ENCODE results near the gene HSD17B1. TPM values are rescaled to one million over a fixed set of nuclear protein-coding genes. Genes with fewer than 3 reads are reported as not detected.

Gene HSD17B1
- total and polyA plus RNA-seq, 2 donors (not counting 1 experiment from before 2014, with no cell fraction given), result 0.40 to 2.6 TPM

GRCh38 chr17:42577140-42577531, 24.4 kb downstream of the HSD17B1 start:
- Histone ChIP-seq H3K27me3 (ENCODE audit: control insufficient read depth, insufficient read depth, low read length) (no peaks in the 10 kb centered on the region), H3K4me3 (replicated peaks in 1 of 4; ENCODE audit: control extremely low read depth in 1 of 4, insufficient read depth in 1 of 4, low read depth in 3 of 4, low read length in 4 of 4) (peak overlapping the region; percentile 75 to 93 (median 82)), H3K9ac (ENCODE audit: insufficient read depth, low read length) (peak overlapping the region; percentile 70), H3K79me2 (ENCODE audit: control insufficient read depth, insufficient read depth, low read length) (peaks cover 28% of the 10 kb centered on the region), H4K20me1 (ENCODE audit: control insufficient read depth, extremely low read depth, insufficient read depth, low read length) (no peaks in the 10 kb centered on the region), H3K36me3 (ENCODE audit: control insufficient read depth, insufficient read depth, low read length) (peaks cover 17% of the 10 kb centered on the region), H2AFZ (ENCODE audit: low read length) (no peak overlapping the region), H3K9me3 (ENCODE audit: control insufficient read depth, insufficient read depth, low read depth, low read length) (no peaks in the 10 kb centered on the region), H3K4me2 (ENCODE audit: extremely low read depth, insufficient read depth, low read length) (peak overlapping the region; percentile 77), H3K4me1 (ENCODE audit: control insufficient read depth, extremely low read depth, insufficient read depth, low read length) (peaks cover 6% of the 10 kb centered on the region), H3K27ac (ENCODE audit: insufficient read depth, low read length) (peak overlapping the region; percentile 77)
- TF ChIP-seq EZH2 (IDR thresholded peaks at IDR 0.05; ENCODE audit: low read length, missing control alignments) (no peak), CTCF (conservative IDR thresholded peaks at IDR 0.05 in 1 of 2, IDR thresholded peaks at IDR 0.05 in 1 of 2; ENCODE audit: low read depth in 1 of 2, low read length in 2 of 2) (no peak)
- no peak for DNase-seq (ENCODE audit: low read depth in 2 of 2)

GRCh38 chr17:42577532-42578281, 25.0 kb downstream of the HSD17B1 start, which contains the start of gene PSMC3IP:
PSMC3IP (minus strand) TSS chr17:42577729; CDS start chr17:42577686, 43 bp downstream.
- Histone ChIP-seq H3K9me3 (ENCODE audit: control insufficient read depth, insufficient read depth, low read depth, low read length) (no peaks in the 10 kb centered on the region), H2AFZ (ENCODE audit: low read length) (peak within 1 kb of the TSS; percentile 87), H3K4me1 (ENCODE audit: control insufficient read depth, extremely low read depth, insufficient read depth, low read length) (peaks cover 6% of the 10 kb centered on the region), H3K9ac (ENCODE audit: insufficient read depth, low read length) (peak within 1 kb of the TSS; percentile 78), H3K36me3 (ENCODE audit: control insufficient read depth, insufficient read depth, low read length) (peaks cover 19% of the 10 kb centered on the region), H3K27ac (ENCODE audit: insufficient read depth, low read length) (peak within 1 kb of the TSS; percentile 91), H3K4me2 (ENCODE audit: extremely low read depth, insufficient read depth, low read length) (peak within 1 kb of the TSS; percentile 95), H3K27me3 (ENCODE audit: control insufficient read depth, insufficient read depth, low read length) (no peaks in the 10 kb centered on the region), H3K79me2 (ENCODE audit: control insufficient read depth, insufficient read depth, low read length) (peaks cover 28% of the 10 kb centered on the region), H3K4me3 (replicated peaks in 1 of 4; ENCODE audit: control extremely low read depth in 1 of 4, insufficient read depth in 1 of 4, low read depth in 3 of 4, low read length in 4 of 4) (peak within 1 kb of the TSS; percentile 81 to 93 (median 87)), H4K20me1 (ENCODE audit: control insufficient read depth, extremely low read depth, insufficient read depth, low read length) (no peaks in the 10 kb centered on the region)
- DNase-seq (ENCODE audit: low read depth in 2 of 2), result peak; percentile 92 to 93
- peak in 1 of 2 donors; percentile 29 for TF ChIP-seq CTCF (conservative IDR thresholded peaks at IDR 0.05 in 1 of 2, IDR thresholded peaks at IDR 0.05 in 1 of 2; ENCODE audit: low read depth in 1 of 2, low read length in 2 of 2)
- no peak for TF ChIP-seq EZH2 (IDR thresholded peaks at IDR 0.05; ENCODE audit: low read length, missing control alignments)

GRCh38 chr17:42578282-42578869, 25.7 kb downstream of the HSD17B1 start:
- peak; percentile 59 to 76 for DNase-seq (ENCODE audit: low read depth in 2 of 2)
- H3K27me3 ChIP-seq (ENCODE audit: control insufficient read depth, insufficient read depth, low read length), result no peaks in the 10 kb centered on the region
- peaks cover 28% of the 10 kb centered on the region for H3K79me2 ChIP-seq (ENCODE audit: control insufficient read depth, insufficient read depth, low read length)
- H3K27ac ChIP-seq (ENCODE audit: insufficient read depth, low read length), result peak overlapping the region; percentile 91
- peak overlapping the region; percentile 95 for H3K4me2 ChIP-seq (ENCODE audit: extremely low read depth, insufficient read depth, low read length)
- H3K4me3 ChIP-seq (replicated peaks in 1 of 4; ENCODE audit: control extremely low read depth in 1 of 4, insufficient read depth in 1 of 4, low read depth in 3 of 4, low read length in 4 of 4), result peak overlapping the region; percentile 81 to 93 (median 86)
- peaks cover 13% of the 10 kb centered on the region for H3K36me3 ChIP-seq (ENCODE audit: control insufficient read depth, insufficient read depth, low read length)
- no peaks in the 10 kb centered on the region for H3K9me3 ChIP-seq (ENCODE audit: control insufficient read depth, insufficient read depth, low read depth, low read length)
- H4K20me1 ChIP-seq (ENCODE audit: control insufficient read depth, extremely low read depth, insufficient read depth, low read length), result no peaks in the 10 kb centered on the region
- H3K4me1 ChIP-seq (ENCODE audit: control insufficient read depth, extremely low read depth, insufficient read depth, low read length), result peaks cover 6% of the 10 kb centered on the region
- peak overlapping the region; percentile 78 for H3K9ac ChIP-seq (ENCODE audit: insufficient read depth, low read length)
- TF ChIP-seq CTCF (conservative IDR thresholded peaks at IDR 0.05 in 1 of 2, IDR thresholded peaks at IDR 0.05 in 1 of 2; ENCODE audit: low read depth in 1 of 2, low read length in 2 of 2), result peak; percentile 77 to 80
- no peak for TF ChIP-seq EZH2 (IDR thresholded peaks at IDR 0.05; ENCODE audit: low read length, missing control alignments)
- H2AFZ ChIP-seq (ENCODE audit: low read length), result peak overlapping the region; percentile 87

Data from fibroblast of lung (primary cell).